HCT116 (cell line): ENCODE measurements around the gene IL37. TPM values are rescaled to one million over a fixed set of nuclear protein-coding genes. Genes with fewer than 3 reads are reported as not detected.

Source experiments
- ATAC-seq: fragments of 200-7000 bp; cut with Tn5 transposase; 2 replicates; pipeline ENCODE4 v1.9.1; 2020; ENCODE audit warnings: mild to moderate bottlenecking, moderate library complexity
- BruUV-seq: library from RNA; stranded (reverse); fragments of 400-500 nt; replicated peaks from 2 replicates; lab custom pipeline; 2021; lab: Mats Ljungman, UMichigan
- CTCF ChIA-PET: fragments of 300-600 bp; sonication (Branson Sonifier 250); formaldehyde crosslinking; loops from one replicate; lab custom pipeline; 2021; ENCODE audit warnings: antibody characterized with exemption; lab: Charles Lee
- POLR2A ChIA-PET: fragments of 300-600, 350-600 bp; sonication (Branson Sonifier 250); formaldehyde crosslinking; loops from one replicate; lab custom pipeline; 2021; ENCODE audit warnings: antibody characterized with exemption; lab: Charles Lee
- RAD21 ChIA-PET, 2 experiments: fragments of 300-600 bp; sonication (Branson Sonifier 250); formaldehyde crosslinking; loops; one replicate each; lab custom pipeline; 2023; ENCODE audit warnings: low total read pairs in 2 of 2; ENCODE audit not compliant: uncharacterized antibody in 2 of 2, unreplicated experiment in 2 of 2, low non-redundant PET in 1 of 2; lab: Charles Lee
- DNase-seq: peaks from one replicate; pipeline ENCODE4 v3.0.0-alpha.2; 2010; ENCODE audit warnings: low read depth, low spot score
- H2AFZ ChIP-seq: fragments of 200-600 bp; shearing (Covaris generic), sonication (generic); 2 replicates; pipeline ENCODE4 v1.6.1; 2017; ENCODE audit warnings: low read depth, mixed run types, mixed read lengths, antibody characterized with exemption, low read length; ENCODE audit not compliant: poor library complexity, severe bottlenecking
- H3K27ac ChIP-seq: 2 replicates; pipeline ENCODE4 v1.5.1; 2012; ENCODE audit warnings: low read depth, low read length
- H3K27me3 ChIP-seq: fragments of 200-600 bp; sonication (generic); 2 replicates; pipeline ENCODE4 v1.6.1; 2016; ENCODE audit warnings: mixed run types, low read length, mixed read lengths; ENCODE audit not compliant: insufficient read depth
- H3K36me3 ChIP-seq, 2 experiments: fragments of 200-500 bp in 1 of 2; fragments of 200-600 bp in 1 of 2; sonication (Bioruptor generic) in 1 of 2; sonication (generic) in 1 of 2; 2 replicates each; pipeline versions ENCODE4 v1.5.1 to v1.6.1; 2014 to 2016; ENCODE audit warnings: low read length in 2 of 2, inconsistent platforms in 1 of 2, mixed read lengths in 1 of 2, mixed run types in 1 of 2; ENCODE audit not compliant: insufficient read depth in 2 of 2, control insufficient read depth in 1 of 2
- H3K4me1 ChIP-seq, 2 experiments: fragments of 200-600 bp in 1 of 2; sonication (generic) in 1 of 2; 2 replicates each; pipeline versions ENCODE4 v1.5.1 to v1.6.1; 2012 to 2017; ENCODE audit warnings: low read length in 2 of 2, inconsistent platforms in 1 of 2, mild to moderate bottlenecking in 1 of 2, mixed read lengths in 1 of 2, mixed run types in 1 of 2, moderate library complexity in 1 of 2; ENCODE audit not compliant: insufficient read depth in 2 of 2, control insufficient read depth in 1 of 2
- H3K4me2 ChIP-seq: fragments of 200-600 bp; sonication (generic); 2 replicates; pipeline ENCODE4 v1.6.1; 2017; ENCODE audit warnings: mixed run types, low read length, mixed read lengths
- H3K4me3 ChIP-seq, 2 experiments: fragments of 200-600 bp in 1 of 2; sonication (generic) in 1 of 2; replicated peaks in 1 of 2; 2 replicates each; pipeline ENCODE4 v1.5.1; 2011 to 2016; ENCODE audit warnings: low read length in 2 of 2, control low read depth in 1 of 2, low read depth in 1 of 2, mild to moderate bottlenecking in 1 of 2, mixed read lengths in 1 of 2, mixed run types in 1 of 2
- H3K79me2 ChIP-seq: fragments of 200-600 bp; sonication (generic); 2 replicates; pipeline ENCODE4 v1.6.1; 2017; ENCODE audit warnings: mild to moderate bottlenecking, mixed run types, low read length, moderate library complexity, mixed read lengths; ENCODE audit not compliant: insufficient read depth
- H3K9ac ChIP-seq: fragments of 200-600 bp; sonication (generic); 2 replicates; pipeline ENCODE4 v1.6.1; 2016; ENCODE audit warnings: low read length, mixed read lengths
- H3K9me2 ChIP-seq: fragments of 200-600 bp; sonication (generic), shearing (Covaris generic); 2 replicates; pipeline ENCODE4 v1.6.1; 2017; ENCODE audit warnings: mixed run types, mild to moderate bottlenecking, moderate library complexity; ENCODE audit not compliant: insufficient read depth
- H3K9me3 ChIP-seq, 2 experiments: fragments of 200-500 bp in 1 of 2; fragments of 200-600 bp in 1 of 2; sonication (Bioruptor generic) in 1 of 2; sonication (generic) in 1 of 2; 2 replicates each; pipeline ENCODE4 v1.6.1; 2014 to 2017; ENCODE audit warnings: low read length in 2 of 2, mixed read lengths in 2 of 2, inconsistent platforms in 1 of 2, low read depth in 1 of 2, mild to moderate bottlenecking in 1 of 2, mixed run types in 1 of 2, moderate library complexity in 1 of 2; ENCODE audit not compliant: control insufficient read depth in 1 of 2, insufficient read depth in 1 of 2
- H4K20me1 ChIP-seq: fragments of 200-600 bp; sonication (generic), shearing (Covaris generic); 2 replicates; pipeline ENCODE4 v1.6.1; 2017; ENCODE audit warnings: mixed run types, mild to moderate bottlenecking, moderate library complexity; ENCODE audit not compliant: insufficient read depth
- CBX3 ChIP-seq: IDR thresholded peaks from 2 replicates; pipeline ENCODE4 v1.6.1; 2012; ENCODE audit warnings: low read depth
- CEBPB ChIP-seq: IDR thresholded peaks from 2 replicates; pipeline ENCODE4 v1.6.1; 2012; ENCODE audit warnings: low read depth
- EGR1 ChIP-seq: IDR thresholded peaks from 2 replicates; pipeline ENCODE4 v1.6.1; 2012; ENCODE audit warnings: low read depth
- EZH2 ChIP-seq: fragments of 200-600 bp; sonication (generic); IDR thresholded peaks from 2 replicates; pipeline ENCODE4 v1.6.1; 2017; ENCODE audit warnings: antibody characterized with exemption, mixed run types
- FOSL1 ChIP-seq: IDR thresholded peaks from 2 replicates; pipeline ENCODE4 v1.6.1; 2012; ENCODE audit warnings: low read depth
- POLR2A ChIP-seq: IDR thresholded peaks from 2 replicates; pipeline ENCODE4 v1.7.0; 2011; ENCODE audit warnings: borderline replicate concordance; ENCODE audit not compliant: insufficient read depth, insufficient read length; ENCODE audit errors: extremely low read depth
- SIN3A ChIP-seq: IDR thresholded peaks from 2 replicates; pipeline ENCODE4 v1.6.1; 2012; ENCODE audit warnings: low read depth
- SP1 ChIP-seq: IDR thresholded peaks from 2 replicates; pipeline ENCODE4 v1.6.1; 2012; ENCODE audit warnings: low read depth
- SRF ChIP-seq: IDR thresholded peaks from 2 replicates; pipeline ENCODE4 v1.6.1; 2012; ENCODE audit warnings: low read depth
- TCF7L2 ChIP-seq: IDR thresholded peaks from 2 replicates; pipeline ENCODE4 v1.7.0; 2011; ENCODE audit warnings: borderline replicate concordance, inconsistent platforms; ENCODE audit not compliant: insufficient read depth, insufficient read length; ENCODE audit errors: extremely low read depth
- YY1 ChIP-seq: IDR thresholded peaks from 2 replicates; pipeline ENCODE4 v1.6.1; 2011; ENCODE audit warnings: low read length, low read depth, moderate library complexity, mild to moderate bottlenecking; ENCODE audit not compliant: insufficient replicate concordance; ENCODE audit errors: extremely low read depth
- ZNF274 ChIP-seq: fragments of 200-500 bp; sonication (Bioruptor generic); IDR thresholded peaks from 2 replicates; pipeline ENCODE4 v1.6.1; 2014; ENCODE audit warnings: mild to moderate bottlenecking, low read depth, low read length, inconsistent platforms
- intact Hi-C: fragments of 100-400 bp; cut with micrococcal nuclease; formaldehyde crosslinking; loops from 2 replicates; pipeline ENCODE4 v1.10.0; 2022
- total RNA-seq: library from RNA; stranded (reverse); gene quantifications from one replicate; pipeline ENCODE4 v1.2.1, GENCODE V29; 2021; ENCODE audit not compliant: unreplicated experiment
- TF ChIP-seq, protein P1 (sequence below): IDR thresholded peaks from 2 replicates; pipeline ENCODE4 v1.6.1; 2012

The IL37 gene
- total RNA-seq, 1 experiment from 2014 or later: not detected

DNA sequence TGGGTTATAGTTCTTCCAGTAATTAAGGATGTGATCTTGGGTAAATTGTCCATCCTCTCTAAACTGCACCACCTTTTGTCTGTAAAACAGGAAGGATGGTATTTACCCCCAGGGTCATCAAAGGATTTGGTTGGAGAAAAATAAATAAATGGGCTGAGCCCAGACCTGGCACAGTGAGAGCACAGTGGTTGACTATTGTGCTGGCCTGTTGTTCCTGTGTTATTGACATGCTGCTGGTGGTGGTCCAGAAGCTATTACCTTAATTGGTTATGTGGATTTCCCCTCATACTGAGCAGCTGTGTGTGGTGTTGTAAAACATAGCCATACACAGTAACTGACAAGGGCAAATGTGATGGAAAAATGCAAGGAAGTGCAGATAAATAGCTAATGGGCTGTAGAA is 746 bp upstream of the IL37 start:
- ATAC-seq: no peak
- RAD21 ChIA-PET: no interaction called here
- TF ChIP-seq EGR1: no peak
- TF ChIP-seq SIN3A: no peak
- TF ChIP-seq SRF: no peak
- no peak for TF ChIP-seq POLR2A
- no peak for TF ChIP-seq TCF7L2
- TF ChIP-seq SP1: no peak
- no peak for TF ChIP-seq CBX3
- no peak for TF ChIP-seq CEBPB

DNA sequence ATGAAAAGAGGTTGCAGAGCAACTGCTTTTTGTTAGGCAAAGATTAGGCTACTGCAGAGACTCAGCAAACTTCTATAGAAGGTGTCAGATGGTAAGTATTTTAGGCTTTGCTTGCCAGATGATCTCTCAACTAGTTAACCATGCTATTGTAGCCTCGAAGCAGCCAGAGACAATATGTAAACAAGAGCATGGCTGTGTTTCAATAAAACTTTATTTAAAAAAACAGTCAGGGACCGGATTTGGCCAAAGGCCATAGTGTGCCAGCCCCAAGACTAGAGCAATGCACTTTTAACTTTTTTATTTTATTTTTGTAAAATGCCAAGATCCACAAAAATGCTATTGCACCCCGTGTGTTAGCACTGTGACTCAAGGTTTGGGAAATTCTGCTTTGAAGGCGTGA is 1.4 kb downstream of the IL37 start:
- TF ChIP-seq FOSL1: no peak
- no peak for TF ChIP-seq EGR1
- TF ChIP-seq EZH2: no peak
- no peak for TF ChIP-seq SIN3A
- TF ChIP-seq YY1: no peak
- TF ChIP-seq, protein P1, sequence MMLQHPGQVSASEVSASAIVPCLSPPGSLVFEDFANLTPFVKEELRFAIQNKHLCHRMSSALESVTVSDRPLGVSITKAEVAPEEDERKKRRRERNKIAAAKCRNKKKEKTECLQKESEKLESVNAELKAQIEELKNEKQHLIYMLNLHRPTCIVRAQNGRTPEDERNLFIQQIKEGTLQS: no peak
- TF ChIP-seq ZNF274: no peak
- H4K20me1 ChIP-seq: no peaks in the 10 kb centered on the region

More for the DNA sequence above, 746 bp upstream of the IL37 start:
- Histone ChIP-seq H3K4me1 (no peaks in the 10 kb centered on the region), H3K27ac (no peak overlapping the region), H3K9me2 (no peaks in the 10 kb centered on the region), H3K4me3 (no peak overlapping the region), H3K9ac (no peak overlapping the region), H3K79me2 (no peaks in the 10 kb centered on the region), H3K27me3 (no peaks in the 10 kb centered on the region), H3K4me2 (no peak overlapping the region), H2AFZ (no peak overlapping the region), H3K36me3 (no peaks in the 10 kb centered on the region), H3K9me3 (no peaks in the 10 kb centered on the region), H4K20me1 (no peaks in the 10 kb centered on the region)
- ChIA-PET CTCF (no interaction called here), POLR2A (no interaction called here)
- no TSS peak for BruUV-seq
- no peak for DNase-seq
- intact Hi-C loops: no loop called here

More for the DNA sequence above, 1.4 kb downstream of the IL37 start:
- no peak for ATAC-seq
- Histone ChIP-seq H3K36me3 (no peaks in the 10 kb centered on the region), H2AFZ (no peak overlapping the region), H3K4me1 (no peaks in the 10 kb centered on the region), H3K9me3 (no peaks in the 10 kb centered on the region), H3K9me2 (no peaks in the 10 kb centered on the region), H3K27ac (no peak overlapping the region), H3K79me2 (no peaks in the 10 kb centered on the region), H3K27me3 (no peaks in the 10 kb centered on the region), H3K4me2 (no peak overlapping the region), H3K9ac (no peak overlapping the region), H3K4me3 (no peak overlapping the region)
- ChIA-PET CTCF (no interaction called here), POLR2A (no interaction called here), RAD21 (no interaction called here)
- no peak for DNase-seq
- intact Hi-C loops: no loop called here
- no TSS peak for BruUV-seq
